AG04449 (cell line): ENCODE measurements around the gene CTU2.
"Not testable (repeated sequence)": the region's sequence is repeated elsewhere in the genome, so short reads cannot be mapped to it uniquely, and the experiment has no call there.

Experiments
- CTCF ChIA-PET: fragments of 350-600 bp; formaldehyde crosslinking; extraction: SDS; loops from one replicate; lab custom pipeline; 2021; ENCODE audit warnings: antibody characterized with exemption; lab: Yijun Ruan, JAX
- POLR2A ChIA-PET: fragments of 400-600, 350-600 bp; formaldehyde crosslinking; extraction: SDS; loops from one replicate; lab custom pipeline; 2020; ENCODE audit warnings: antibody characterized with exemption, inconsistent platforms; lab: Yijun Ruan, JAX
- DNase-seq: peaks from one replicate; pipeline ENCODE4 v3.0.0-alpha.2; 2010; ENCODE audit warnings: low read depth, low spot score
- H3K4me3 ChIP-seq: 2 replicates; pipeline ENCODE4 v1.5.1; 2011; ENCODE audit warnings: low read depth, mild to moderate bottlenecking, control low read depth, low read length
- CTCF ChIP-seq: IDR thresholded peaks from one replicate; pipeline ENCODE4 v1.5.1; 2011; ENCODE audit warnings: mild to moderate bottlenecking, moderate library complexity, low read length, control low read depth, inconsistent platforms; ENCODE audit not compliant: insufficient read depth; ENCODE audit errors: missing control alignments

CTU2 gene

GRCh38 chr16:88662843-88663606 is 43.3 kb upstream of the CTU2 start, which contains the start of gene MVD:
Gene MVD (minus strand): TSS chr16:88663091. CDS start chr16:88663080, 11 bp downstream.
- no peak for TF ChIP-seq CTCF
- peak; percentile 77 for DNase-seq
- POLR2A ChIA-PET = interaction anchor here (0.6 to 1.1 kb wide), 5 partner anchors 13 to 195 kb away, joined by 3 read pairs; no protein-coding TSS in a partner anchor
- peak within 1 kb of the TSS; percentile 98 for H3K4me3 ChIP-seq
- CTCF ChIA-PET = interaction anchor here (1.2 to 2.0 kb wide), 5 partner anchors 10 to 195 kb away, joined by 3 to 6 read pairs (median 3); no protein-coding TSS in a partner anchor

- ChIA-PET POLR2A (no interaction called here), CTCF (interaction anchor here (0.9 to 2.0 kb wide), 2 partner anchors 11 to 20 kb away, joined by 3 to 6 read pairs; no protein-coding TSS in a partner anchor)
- DNase-seq = no peak
- no peak for TF ChIP-seq CTCF
- H3K4me3 ChIP-seq = no peak overlapping the region
Measured at GRCh38 chr16:88665148-88665547, 41.2 kb upstream of the CTU2 start.

- no peak for TF ChIP-seq CTCF
- POLR2A ChIA-PET = no interaction called here
- DNase-seq = no peak
- H3K4me3 ChIP-seq = no peak overlapping the region
- CTCF ChIA-PET = no interaction called here
Measured at GRCh38 chr16:88665570-88665969, 40.7 kb upstream of the CTU2 start.

GRCh38 chr16:88667461-88667860 is 38.8 kb upstream of the CTU2 start:
- ChIA-PET CTCF (interaction anchor here (0.9 to 1.0 kb wide), 2 partner anchors 10 to 18 kb away, joined by 3 read pairs; no protein-coding TSS in a partner anchor), POLR2A (no interaction called here)
- no peak for DNase-seq
- H3K4me3 ChIP-seq = no peak overlapping the region
- TF ChIP-seq CTCF = no peak

GRCh38 chr16:88669493-88669892 is 36.8 kb upstream of the CTU2 start:
- DNase-seq, H3K4me3 ChIP-seq, POLR2A ChIA-PET: not testable (repeated sequence)
- CTCF ChIA-PET = interaction anchor here (0.9 to 1.0 kb wide), 2 partner anchors 11 to 74 kb away, joined by 3 read pairs; no protein-coding TSS in a partner anchor

GRCh38 chr16:88669980-88670379 is 36.3 kb upstream of the CTU2 start:
- ChIA-PET POLR2A (no interaction called here), CTCF (interaction anchor here (0.9 to 1.0 kb wide), 2 partner anchors 11 to 73 kb away, joined by 3 read pairs; no protein-coding TSS in a partner anchor)
- H3K4me3 ChIP-seq = no peak overlapping the region

More at GRCh38 chr16:88669980-88670379, 36.3 kb upstream of the CTU2 start:
- TF ChIP-seq CTCF = no peak
- DNase-seq = no peak
